A549 (cell line): ENCODE measurements around the gene ELL3. TPM values are rescaled to one million over a fixed set of nuclear protein-coding genes. Genes with fewer than 3 reads are reported as not detected.

Experiments
- ATAC-seq, 2 experiments: fragments of 200-7000 bp in 1 of 2; fragments of >200 bp in 1 of 2; cut with Nextera tagmentation in 1 of 2; cut with Tn5 transposase in 1 of 2; 3 replicates each; pipeline versions ENCODE4 v1.8.0 to v1.9.1; 2018 to 2020; ENCODE audit warnings: mild to moderate bottlenecking in 1 of 2, moderate library complexity in 1 of 2
- CTCF ChIA-PET: fragments of 300-600 bp; sonication (Branson Sonifier 250); formaldehyde crosslinking; extraction: SDS; loops from one replicate; lab custom pipeline; 2021; ENCODE audit warnings: antibody characterized with exemption, inconsistent platforms; lab: Yijun Ruan, JAX
- POLR2A ChIA-PET: fragments of 350-600 bp; formaldehyde crosslinking; extraction: SDS; loops from one replicate; lab custom pipeline; 2021; ENCODE audit warnings: antibody characterized with exemption, inconsistent platforms; lab: Yijun Ruan, JAX
- DNase-seq, 2 experiments: peaks; one replicate each; pipeline versions ENCODE4 v3.0.0 to v3.0.0-alpha.2; 2011 to 2016; ENCODE audit warnings: low read depth in 1 of 2, low spot score in 1 of 2
- FAIRE-seq: peaks from 2 replicates; lab custom pipeline; 2011; peaks lifted over from hg19 to GRCh38; lab: Jason Lieb, UNC
- H3K27ac ChIP-seq, 2 experiments: fragments of >200 bp; sonication (Bioruptor Twin); formaldehyde crosslinking; 3 replicates each; pipeline ENCODE4 v1.5.1; 2016 to 2017
- H3K4me1 ChIP-seq: fragments of >200 bp; sonication (Bioruptor Twin); formaldehyde crosslinking; 3 replicates; pipeline ENCODE4 v1.6.1; 2016
- H3K4me2 ChIP-seq: fragments of >200 bp; sonication (Bioruptor Twin); formaldehyde crosslinking; 3 replicates; pipeline ENCODE4 v1.6.1; 2016
- H3K4me3 ChIP-seq: fragments of >200 bp; sonication (Bioruptor Twin); formaldehyde crosslinking; 3 replicates; pipeline ENCODE4 v1.5.1; 2016
- H3K9me3 ChIP-seq: fragments of >200 bp; sonication (Bioruptor Twin); formaldehyde crosslinking; 3 replicates; pipeline ENCODE4 v1.6.1; 2016
- CEBPB ChIP-seq, 2 experiments: fragments of >200 bp in 1 of 2; sonication (Bioruptor Twin) in 1 of 2; formaldehyde crosslinking in 1 of 2; IDR thresholded peaks; 2 replicates each; pipeline ENCODE4 v1.6.1; 2012 to 2016
- CTCF ChIP-seq: fragments of >200 bp; sonication (Bioruptor Twin); formaldehyde crosslinking; IDR thresholded peaks from 3 replicates; pipeline ENCODE4 v1.5.1; 2016
- EHF ChIP-seq: fragments of 250-450 bp; sonication (Bioruptor Pico); IDR thresholded peaks from 2 replicates; pipeline ENCODE4 v1.5.0; 2020; ENCODE audit warnings: mild to moderate bottlenecking
- ESRRA ChIP-seq: fragments of 150-350 bp; IDR thresholded peaks from 2 replicates; pipeline ENCODE4 v1.6.1; 2014; ENCODE audit warnings: mild to moderate bottlenecking, low read length, borderline replicate concordance
- FOSB ChIP-seq: fragments of 250-450 bp; sonication (Bioruptor Pico); IDR thresholded peaks from 2 replicates; pipeline ENCODE4 v1.5.0; 2020; ENCODE audit warnings: mild to moderate bottlenecking, moderate library complexity
- HOXB5 ChIP-seq: fragments of 250-450 bp; sonication (Bioruptor Pico); IDR thresholded peaks from 2 replicates; pipeline ENCODE4 v1.5.0; 2020; ENCODE audit warnings: mild to moderate bottlenecking, moderate library complexity
- MYC ChIP-seq: IDR thresholded peaks from 2 replicates; pipeline ENCODE4 v1.6.1; 2012; ENCODE audit warnings: mild to moderate bottlenecking, inconsistent platforms, low read length, improper control_type of control experiment, borderline replicate concordance
- RCOR1 ChIP-seq: fragments of 150-350 bp; IDR thresholded peaks from 2 replicates; pipeline ENCODE4 v1.6.1; 2014; ENCODE audit warnings: antibody characterized with exemption, low read length, low read depth
- ZC3H11A ChIP-seq: fragments of 450-650 bp; IDR thresholded peaks from 2 replicates; pipeline ENCODE4 v1.6.1; 2014; ENCODE audit warnings: antibody characterized with exemption, mild to moderate bottlenecking
- WGBS: methylation state at CpG from one replicate; pipeline ENCODE4 v1.1.6; 2017; ENCODE audit errors: missing lambda C conversion rate; 5-methylcytosine and 5-hydroxymethylcytosine counted together
- polyA plus RNA-seq, 4 experiments: library from polyadenylated mRNA; depleted of rRNA in 3 of 4; stranded (reverse); fragments of >200 nt; fragmentation: RNase III in 1 of 4; extraction: RNeasy Plus Mini Kit Qiagen cat#74134 plus additional on column Dnase treatment in 1 of 4; gene quantifications; 2 replicates in 3 of 4; 3 replicates in 1 of 4; pipeline ENCODE4 v1.2.3, GENCODE V29; 2011 to 2017
- TF ChIP-seq, protein P1 (sequence below): fragments of 200-600 bp; sonication (generic); IDR thresholded peaks from 2 replicates; pipeline ENCODE4 v1.6.1; 2016; ENCODE audit warnings: antibody characterized with exemption, mild to moderate bottlenecking, moderate library complexity
- TF ChIP-seq, protein P2 (sequence below): IDR thresholded peaks from 2 replicates; pipeline ENCODE4 v1.6.1; 2012

ELL3 gene
- polyA plus RNA-seq, 2 of the 4 experiments (the other 2 are of a cell fraction) = 1.4 to 2.1 TPM

GRCh38 chr15:43776101-43776717, 557 bp downstream of the ELL3 start:
- TF ChIP-seq ESRRA (no peak), FOSB (CRISPR knock-in tag) (no peak), HOXB5 (CRISPR knock-in tag) (no peak), ZC3H11A (no peak), RCOR1 (no peak), CEBPB (IDR thresholded peaks at IDR 0.05) (no peak)
- TF ChIP-seq, protein P1, sequence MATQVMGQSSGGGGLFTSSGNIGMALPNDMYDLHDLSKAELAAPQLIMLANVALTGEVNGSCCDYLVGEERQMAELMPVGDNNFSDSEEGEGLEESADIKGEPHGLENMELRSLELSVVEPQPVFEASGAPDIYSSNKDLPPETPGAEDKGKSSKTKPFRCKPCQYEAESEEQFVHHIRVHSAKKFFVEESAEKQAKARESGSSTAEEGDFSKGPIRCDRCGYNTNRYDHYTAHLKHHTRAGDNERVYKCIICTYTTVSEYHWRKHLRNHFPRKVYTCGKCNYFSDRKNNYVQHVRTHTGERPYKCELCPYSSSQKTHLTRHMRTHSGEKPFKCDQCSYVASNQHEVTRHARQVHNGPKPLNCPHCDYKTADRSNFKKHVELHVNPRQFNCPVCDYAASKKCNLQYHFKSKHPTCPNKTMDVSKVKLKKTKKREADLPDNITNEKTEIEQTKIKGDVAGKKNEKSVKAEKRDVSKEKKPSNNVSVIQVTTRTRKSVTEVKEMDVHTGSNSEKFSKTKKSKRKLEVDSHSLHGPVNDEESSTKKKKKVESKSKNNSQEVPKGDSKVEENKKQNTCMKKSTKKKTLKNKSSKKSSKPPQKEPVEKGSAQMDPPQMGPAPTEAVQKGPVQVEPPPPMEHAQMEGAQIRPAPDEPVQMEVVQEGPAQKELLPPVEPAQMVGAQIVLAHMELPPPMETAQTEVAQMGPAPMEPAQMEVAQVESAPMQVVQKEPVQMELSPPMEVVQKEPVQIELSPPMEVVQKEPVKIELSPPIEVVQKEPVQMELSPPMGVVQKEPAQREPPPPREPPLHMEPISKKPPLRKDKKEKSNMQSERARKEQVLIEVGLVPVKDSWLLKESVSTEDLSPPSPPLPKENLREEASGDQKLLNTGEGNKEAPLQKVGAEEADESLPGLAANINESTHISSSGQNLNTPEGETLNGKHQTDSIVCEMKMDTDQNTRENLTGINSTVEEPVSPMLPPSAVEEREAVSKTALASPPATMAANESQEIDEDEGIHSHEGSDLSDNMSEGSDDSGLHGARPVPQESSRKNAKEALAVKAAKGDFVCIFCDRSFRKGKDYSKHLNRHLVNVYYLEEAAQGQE = no peak
- Histone ChIP-seq H3K4me2 (peak overlapping the region; percentile 84), H3K4me3 (peak overlapping the region; percentile 60), H3K4me1 (0 out of 3 replicates have a peak, but pooled peaks cover 8% of the 10 kb centered on the region), H3K27ac (peak overlapping the region; percentile 77 to 91; a peak in 5 of 6 replicates), H3K9me3 (no peaks in the 10 kb centered on the region)
- no peak for DNase-seq
- peak; percentile 3 to 9; a peak in 5 of 6 replicates for ATAC-seq
- ChIA-PET POLR2A (interaction anchor here (1.1 to 1.4 kb wide), 2 partner anchors 15 to 48 kb away, joined by 3 to 7 read pairs; partner anchors contain the start of gene MFAP1), CTCF (interaction anchor here (0.8 to 6.9 kb wide), 8 partner anchors 10 to 31 kb away, joined by 3 to 47 read pairs (median 5); partner anchors contain the start of gene SERF2)
- 84% methylated on average over 25 of the region's 35 CpGs for WGBS
- no peak for FAIRE-seq

DNA sequence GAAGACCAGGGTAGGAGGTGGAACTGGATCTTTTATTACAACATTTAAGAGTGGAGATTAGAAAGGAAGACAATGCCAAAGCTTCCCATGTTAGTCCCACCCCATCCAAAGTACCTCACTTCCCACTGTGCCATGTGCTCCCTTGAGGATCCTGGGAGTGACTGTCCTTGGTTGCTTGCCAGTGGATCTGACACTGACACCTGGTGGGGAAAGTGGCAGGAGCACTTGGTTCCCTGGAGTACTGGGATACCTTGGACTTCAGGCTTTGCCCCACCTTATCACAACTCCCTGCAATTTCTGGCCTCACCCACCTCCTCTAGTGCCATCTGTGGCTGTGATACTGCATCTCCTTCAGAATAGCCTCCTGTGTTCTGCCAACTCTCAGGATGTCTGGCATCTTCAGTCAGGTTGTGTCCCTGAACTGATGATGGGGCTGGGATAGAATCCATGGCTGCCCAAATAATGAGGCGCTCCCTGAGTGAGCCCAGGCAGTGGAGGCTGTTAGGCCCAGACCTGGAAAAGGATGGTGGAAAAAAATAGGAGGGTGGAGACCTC, 1.3 kb downstream of the ELL3 start:
- WGBS = 100% methylated on average over 1 of the region's 1 CpG
- H3K4me2 ChIP-seq = no peak overlapping the region

More for the DNA sequence above, 1.3 kb downstream of the ELL3 start:
- POLR2A ChIA-PET = no interaction called here
- CTCF ChIA-PET = interaction anchor here (1.6 to 6.9 kb wide), 3 partner anchors 10 to 25 kb away, joined by 7 to 47 read pairs (median 11); partner anchors contain the start of gene SERF2
- peak; percentile 25 to 77 for DNase-seq
- ATAC-seq = peak; percentile 57
- Histone ChIP-seq H3K9me3 (no peaks in the 10 kb centered on the region), H3K4me3 (no peak overlapping the region), H3K27ac (0 out of 6 replicates have a peak overlapping the region, but pooled peaks of 1 of the 2 experiments have one; percentile 31), H3K4me1 (0 out of 3 replicates have a peak, but pooled peaks cover 8% of the 10 kb centered on the region)
- no peak for TF ChIP-seq RCOR1
- no peak for TF ChIP-seq EHF
- 0 out of 2 replicates have a peak, but pooled peaks have one; percentile 80 for TF ChIP-seq MYC
- peak; percentile 28; the same call in 1 of the 3 replicates for TF ChIP-seq CTCF
- TF ChIP-seq, protein P2, sequence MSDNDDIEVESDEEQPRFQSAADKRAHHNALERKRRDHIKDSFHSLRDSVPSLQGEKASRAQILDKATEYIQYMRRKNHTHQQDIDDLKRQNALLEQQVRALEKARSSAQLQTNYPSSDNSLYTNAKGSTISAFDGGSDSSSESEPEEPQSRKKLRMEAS = peak; percentile 54
- no peak for TF ChIP-seq ZC3H11A
- no peak for FAIRE-seq
